Measurements from ENCODE around the gene PARP3.

DNA sequence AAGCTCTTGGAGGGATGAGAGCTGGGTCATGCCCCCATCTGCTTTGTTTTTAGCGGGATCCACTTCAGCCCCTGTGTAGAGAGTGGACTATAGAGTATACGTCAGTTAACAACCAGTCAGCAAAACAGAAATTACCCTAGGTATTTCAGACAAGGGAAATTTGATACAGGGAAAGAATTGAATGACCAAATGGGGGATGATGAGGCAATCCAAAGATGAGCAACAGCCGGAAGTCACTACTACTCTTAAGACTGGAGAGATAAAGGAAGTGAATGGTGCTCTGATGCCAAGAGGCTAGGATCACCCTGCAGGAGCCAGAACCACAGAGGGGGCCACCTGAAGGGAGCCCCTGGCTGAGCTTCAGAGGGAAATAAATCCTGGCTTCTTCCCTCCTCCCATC, 11.3 kb downstream of the PARP3 start:
- TF ChIP-seq POLR2AphosphoS5 (IDR thresholded peaks at IDR 0.05; ENCODE audit: low read depth, low read length) (no peak), POLR2A (IDR thresholded peaks at IDR 0.05; ENCODE audit: borderline replicate concordance, extremely low read depth, insufficient read depth, insufficient read length) (no peak), ZNF274 (IDR thresholded peaks at IDR 0.05; ENCODE audit: low read depth, low read length) (no peak), EGR1 (IDR thresholded peaks at IDR 0.05; ENCODE audit: low read depth) (no peak)
- TF ChIP-seq, protein P1, sequence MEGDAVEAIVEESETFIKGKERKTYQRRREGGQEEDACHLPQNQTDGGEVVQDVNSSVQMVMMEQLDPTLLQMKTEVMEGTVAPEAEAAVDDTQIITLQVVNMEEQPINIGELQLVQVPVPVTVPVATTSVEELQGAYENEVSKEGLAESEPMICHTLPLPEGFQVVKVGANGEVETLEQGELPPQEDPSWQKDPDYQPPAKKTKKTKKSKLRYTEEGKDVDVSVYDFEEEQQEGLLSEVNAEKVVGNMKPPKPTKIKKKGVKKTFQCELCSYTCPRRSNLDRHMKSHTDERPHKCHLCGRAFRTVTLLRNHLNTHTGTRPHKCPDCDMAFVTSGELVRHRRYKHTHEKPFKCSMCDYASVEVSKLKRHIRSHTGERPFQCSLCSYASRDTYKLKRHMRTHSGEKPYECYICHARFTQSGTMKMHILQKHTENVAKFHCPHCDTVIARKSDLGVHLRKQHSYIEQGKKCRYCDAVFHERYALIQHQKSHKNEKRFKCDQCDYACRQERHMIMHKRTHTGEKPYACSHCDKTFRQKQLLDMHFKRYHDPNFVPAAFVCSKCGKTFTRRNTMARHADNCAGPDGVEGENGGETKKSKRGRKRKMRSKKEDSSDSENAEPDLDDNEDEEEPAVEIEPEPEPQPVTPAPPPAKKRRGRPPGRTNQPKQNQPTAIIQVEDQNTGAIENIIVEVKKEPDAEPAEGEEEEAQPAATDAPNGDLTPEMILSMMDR (IDR thresholded peaks at IDR 0.05 in 2 of 3, conservative IDR thresholded peaks at IDR 0.05 in 1 of 3; ENCODE audit: borderline replicate concordance in 1 of 3, insufficient read depth in 1 of 3, low read depth in 2 of 3, low read length in 2 of 3): no peak
